Hepatocyte (in vitro differentiated cells): ENCODE data around the gene BUD23. TPM values are rescaled to one million over a fixed set of nuclear protein-coding genes. Genes with fewer than 3 reads are reported as not detected.
"Not testable (repeated sequence)": the region's sequence is repeated elsewhere in the genome, so short reads cannot be mapped to it uniquely, and the experiment has no call there.

Source experiments
- DNase-seq: peaks from one replicate; pipeline ENCODE4 v3.0.0-alpha.2; 2016; ENCODE audit warnings: low spot score
- H2AFZ ChIP-seq: fragments of 200-600 bp; sonication (generic); 2 replicates; pipeline ENCODE4 v1.6.0; 2016; ENCODE audit warnings: antibody characterized with exemption, mild to moderate bottlenecking
- H3K27ac ChIP-seq: fragments of 200-600 bp; sonication (generic); 2 replicates; pipeline ENCODE4 v1.5.1; 2016; ENCODE audit warnings: mild to moderate bottlenecking
- H3K27me3 ChIP-seq: fragments of 200-600 bp; sonication (generic); 2 replicates; pipeline ENCODE4 v1.6.1; 2016
- H3K36me3 ChIP-seq: fragments of 200-600 bp; sonication (generic); replicated peaks from 2 replicates; pipeline ENCODE4 v1.5.1; 2016; ENCODE audit warnings: low read depth; ENCODE audit not compliant: insufficient read depth
- H3K4me1 ChIP-seq: fragments of 200-600 bp; sonication (generic); 2 replicates; pipeline ENCODE4 v1.5.1; 2016; ENCODE audit warnings: mild to moderate bottlenecking, moderate library complexity; ENCODE audit not compliant: insufficient read depth
- H3K4me2 ChIP-seq: fragments of 200-600 bp; sonication (generic); 2 replicates; pipeline ENCODE4 v1.6.0; 2016
- H3K4me3 ChIP-seq: fragments of 200-600 bp; sonication (generic); 2 replicates; pipeline ENCODE4 v1.5.1; 2016; ENCODE audit warnings: mild to moderate bottlenecking
- H3K79me2 ChIP-seq: fragments of 200-600 bp; sonication (generic); 2 replicates; pipeline ENCODE4 v1.6.0; 2017; ENCODE audit warnings: mild to moderate bottlenecking
- H3K9me2 ChIP-seq: fragments of 200-600 bp; sonication (generic); replicated peaks from 2 replicates; pipeline ENCODE4 v1.6.0; 2017; ENCODE audit warnings: mild to moderate bottlenecking; ENCODE audit not compliant: insufficient read depth
- H3K9me3 ChIP-seq: fragments of 200-600 bp; sonication (generic); 2 replicates; pipeline ENCODE4 v1.5.1; 2016; ENCODE audit warnings: low read depth, mild to moderate bottlenecking
- H4K20me1 ChIP-seq: fragments of 200-600 bp; sonication (generic); 2 replicates; pipeline ENCODE4 v1.6.0; 2016; ENCODE audit warnings: mild to moderate bottlenecking; ENCODE audit not compliant: insufficient read depth, poor library complexity, severe bottlenecking
- EZH2 ChIP-seq: fragments of 200-600 bp; sonication (generic); IDR thresholded peaks from 2 replicates; pipeline ENCODE4 v1.6.1; 2016; ENCODE audit warnings: antibody characterized with exemption, mild to moderate bottlenecking, borderline replicate concordance
- EZH2phosphoT487 ChIP-seq: fragments of 200-600 bp; sonication (generic); IDR thresholded peaks from one replicate; pipeline ENCODE4 v1.6.1; 2018; ENCODE audit warnings: antibody characterized with exemption, mild to moderate bottlenecking, low read depth, moderate library complexity; ENCODE audit not compliant: unreplicated experiment, severe bottlenecking
- whole genome bisulfite sequencing: methylation state at CpG from one replicate; pipeline ENCODE4 v1.1.6; 2016; ENCODE audit warnings: low lambda C conversion rate; ENCODE audit errors: missing lambda C conversion rate; 5-methylcytosine and 5-hydroxymethylcytosine counted together
- polyA plus RNA-seq: library from polyadenylated mRNA; unstranded; fragments of >200 nt; fragmentation: Nextera tagmentation; extraction: Ambion mirVana; gene quantifications from 2 replicates; pipeline ENCODE4 v1.2.1, GENCODE V29; 2016
- total RNA-seq: library from RNA; depleted of rRNA; stranded (reverse); fragments of >200 nt; gene quantifications from 2 replicates; pipeline ENCODE4 v1.2.3, GENCODE V29; 2014
- TF ChIP-seq, protein P1 (sequence below): fragments of 200-600 bp; sonication (generic); IDR thresholded peaks from 2 replicates; pipeline ENCODE4 v1.5.1; 2016; ENCODE audit warnings: antibody characterized with exemption, mild to moderate bottlenecking; ENCODE audit not compliant: poor library complexity

BUD23 gene
- total and polyA plus RNA-seq, 2 experiments from 2014 or later, result 35.9 to 112 TPM

DNA sequence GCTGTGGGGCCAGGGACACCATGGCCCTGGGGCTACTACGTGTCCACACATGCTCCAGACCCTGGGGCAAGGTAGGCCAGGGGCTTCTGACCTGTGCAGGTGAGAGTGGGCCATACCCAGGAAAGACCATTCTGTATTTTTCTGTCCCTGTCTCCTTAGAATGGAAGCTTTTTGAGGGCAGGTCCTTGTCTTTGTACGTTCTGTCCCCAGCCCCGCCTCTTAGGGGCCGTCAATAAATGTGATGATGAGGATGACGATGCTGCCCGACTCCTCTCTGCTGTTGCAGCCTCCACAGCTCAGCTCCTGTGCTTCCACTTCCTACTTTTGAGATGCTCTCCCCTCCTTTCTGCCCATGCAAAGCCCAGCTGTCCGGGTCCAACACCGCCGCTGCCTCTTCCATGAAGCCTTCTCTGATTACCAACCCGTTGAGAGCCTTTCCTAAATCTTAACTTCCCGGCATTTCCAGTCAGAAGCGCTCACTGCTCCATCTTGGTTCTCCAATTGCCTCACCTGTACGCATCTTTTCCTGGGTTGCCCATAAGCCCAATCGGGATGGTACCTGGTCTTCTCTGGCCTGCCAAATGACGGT lies 11.4 kb upstream of the BUD23 start:
- no peak for DNase-seq
- H4K20me1 ChIP-seq, result no peaks in the 10 kb centered on the region
- H2AFZ ChIP-seq, result no peak overlapping the region
- no peaks in the 10 kb centered on the region for H3K36me3 ChIP-seq
- H3K9me3 ChIP-seq, result no peaks in the 10 kb centered on the region
- TF ChIP-seq EZH2 (no peak), EZH2phosphoT487 (no peak)
- TF ChIP-seq, protein P1, sequence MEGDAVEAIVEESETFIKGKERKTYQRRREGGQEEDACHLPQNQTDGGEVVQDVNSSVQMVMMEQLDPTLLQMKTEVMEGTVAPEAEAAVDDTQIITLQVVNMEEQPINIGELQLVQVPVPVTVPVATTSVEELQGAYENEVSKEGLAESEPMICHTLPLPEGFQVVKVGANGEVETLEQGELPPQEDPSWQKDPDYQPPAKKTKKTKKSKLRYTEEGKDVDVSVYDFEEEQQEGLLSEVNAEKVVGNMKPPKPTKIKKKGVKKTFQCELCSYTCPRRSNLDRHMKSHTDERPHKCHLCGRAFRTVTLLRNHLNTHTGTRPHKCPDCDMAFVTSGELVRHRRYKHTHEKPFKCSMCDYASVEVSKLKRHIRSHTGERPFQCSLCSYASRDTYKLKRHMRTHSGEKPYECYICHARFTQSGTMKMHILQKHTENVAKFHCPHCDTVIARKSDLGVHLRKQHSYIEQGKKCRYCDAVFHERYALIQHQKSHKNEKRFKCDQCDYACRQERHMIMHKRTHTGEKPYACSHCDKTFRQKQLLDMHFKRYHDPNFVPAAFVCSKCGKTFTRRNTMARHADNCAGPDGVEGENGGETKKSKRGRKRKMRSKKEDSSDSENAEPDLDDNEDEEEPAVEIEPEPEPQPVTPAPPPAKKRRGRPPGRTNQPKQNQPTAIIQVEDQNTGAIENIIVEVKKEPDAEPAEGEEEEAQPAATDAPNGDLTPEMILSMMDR, result no peak
- H3K9me2 ChIP-seq, result no peaks in the 10 kb centered on the region
- H3K4me1 ChIP-seq, result peaks cover 8% of the 10 kb centered on the region
- H3K27ac ChIP-seq, result no peak overlapping the region
- no peak overlapping the region for H3K4me2 ChIP-seq
- peaks cover 8% of the 10 kb centered on the region for H3K79me2 ChIP-seq
- 97% methylated on average over 15 of the region's 15 CpGs for WGBS
- no peak overlapping the region for H3K4me3 ChIP-seq
- H3K27me3 ChIP-seq, result no peaks in the 10 kb centered on the region

DNA sequence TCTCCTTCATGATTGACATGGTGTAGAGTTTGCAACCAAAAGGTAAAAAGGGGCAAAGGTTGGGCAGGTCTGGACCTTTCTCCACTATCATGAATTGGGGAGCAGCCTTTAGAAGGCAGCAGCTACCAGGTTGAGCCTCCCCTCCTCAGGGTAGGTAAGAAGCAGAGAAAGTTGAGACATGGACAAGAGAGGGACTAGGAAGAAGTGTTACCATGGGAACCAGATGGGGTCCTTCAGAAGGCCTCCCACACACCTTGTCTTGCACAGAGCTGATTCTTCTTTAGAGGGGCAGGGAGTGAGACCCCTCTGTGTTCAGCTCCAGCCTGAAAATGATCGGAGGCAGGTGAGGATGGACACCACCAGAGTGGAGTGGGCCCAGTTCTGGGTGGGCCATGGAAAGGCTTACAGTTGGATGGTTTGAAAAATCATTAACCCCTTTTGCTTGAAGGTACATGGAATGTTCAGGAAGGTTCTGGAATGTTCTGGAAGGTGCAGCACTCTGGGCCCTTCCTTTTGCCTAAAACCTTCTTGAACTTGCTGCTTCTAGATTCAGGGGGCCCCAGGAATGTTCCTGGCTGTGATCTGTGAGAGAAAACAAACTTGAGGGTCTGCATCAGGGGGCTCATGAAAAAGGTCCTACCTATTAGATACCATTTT lies 8.8 kb upstream of the BUD23 start:
- TF ChIP-seq EZH2, result no peak
- TF ChIP-seq, protein P1, result no peak
- no peak for TF ChIP-seq EZH2phosphoT487
- Histone ChIP-seq H3K4me3 (no peak overlapping the region), H3K4me2 (no peak overlapping the region), H3K27me3 (no peaks in the 10 kb centered on the region), H3K79me2 (peaks cover 3% of the 10 kb centered on the region), H3K4me1 (no peaks in the 10 kb centered on the region), H3K36me3 (no peaks in the 10 kb centered on the region), H3K27ac (no peak overlapping the region), H4K20me1 (no peaks in the 10 kb centered on the region), H3K9me3 (no peaks in the 10 kb centered on the region), H2AFZ (no peak overlapping the region), H3K9me2 (no peaks in the 10 kb centered on the region)
- DNase-seq, result no peak
- 92% methylated on average over 1 of the region's 1 CpG for WGBS

DNA sequence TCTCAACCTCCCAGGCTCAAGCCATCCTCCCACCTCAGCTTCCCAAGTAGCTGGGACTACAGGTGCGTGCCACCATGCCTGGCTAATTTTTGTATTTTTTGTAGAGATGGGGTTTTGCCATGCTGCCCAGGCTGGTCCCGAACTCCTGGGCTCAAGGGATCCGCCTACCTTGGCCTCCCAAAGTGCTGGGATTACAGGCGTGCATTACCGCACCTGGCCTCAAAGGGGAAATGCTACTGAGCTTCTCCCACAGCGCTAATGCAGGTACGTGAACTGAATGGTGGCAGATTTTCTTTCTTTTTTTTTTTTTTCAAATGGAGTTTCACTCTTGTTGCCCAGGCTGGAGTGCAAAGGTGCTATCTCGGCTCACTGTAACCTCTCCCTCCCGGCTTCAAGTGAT lies 7.3 kb upstream of the BUD23 start:
- not testable (repeated sequence) for H3K36me3 ChIP-seq, H3K4me2 ChIP-seq, H3K27me3 ChIP-seq, H2AFZ ChIP-seq, H3K27ac ChIP-seq, H3K4me3 ChIP-seq, H4K20me1 ChIP-seq, H3K9me3 ChIP-seq, H3K9me2 ChIP-seq, H3K4me1 ChIP-seq, DNase-seq
- H3K79me2 ChIP-seq, result peaks cover 18% of the 10 kb centered on the region
- WGBS, result 71% methylated on average over 9 of the region's 9 CpGs

DNA sequence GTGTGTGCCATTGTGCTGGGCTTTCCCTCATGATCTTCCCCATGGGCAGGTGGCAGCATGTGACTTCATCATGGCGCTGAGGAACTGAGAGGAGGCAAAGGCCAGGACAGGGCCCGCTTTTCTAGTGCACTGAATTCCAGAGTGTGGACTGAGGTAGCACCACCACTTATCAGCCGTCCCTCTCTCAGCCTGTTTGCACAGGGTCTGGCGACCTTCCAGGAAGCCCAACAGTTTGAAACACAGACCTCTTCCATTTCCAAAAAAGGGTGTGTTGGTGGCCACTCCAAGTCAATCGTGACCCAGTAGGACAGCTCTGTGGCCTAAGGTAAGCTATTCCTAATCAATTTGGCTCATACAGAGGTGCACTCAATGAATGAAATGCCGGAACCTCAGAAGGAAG lies 4.5 kb upstream of the BUD23 start:
- no peaks in the 10 kb centered on the region for H3K9me3 ChIP-seq
- H3K4me1 ChIP-seq, result peaks cover 17% of the 10 kb centered on the region
- no peaks in the 10 kb centered on the region for H3K36me3 ChIP-seq
- no peak overlapping the region for H2AFZ ChIP-seq
- H3K4me3 ChIP-seq, result no peak overlapping the region
- H3K27ac ChIP-seq, result no peak overlapping the region
- H4K20me1 ChIP-seq, result peaks cover 5% of the 10 kb centered on the region
- H3K9me2 ChIP-seq, result no peaks in the 10 kb centered on the region
- H3K79me2 ChIP-seq, result peaks cover 42% of the 10 kb centered on the region
- no peak for DNase-seq
- TF ChIP-seq, protein P1, result no peak
- TF ChIP-seq EZH2phosphoT487 (no peak), EZH2 (no peak)
- H3K4me2 ChIP-seq, result no peak overlapping the region
- no peaks in the 10 kb centered on the region for H3K27me3 ChIP-seq
- WGBS, result 84% methylated on average over 6 of the region's 6 CpGs
